GM23338 (cell line): ENCODE data around the gene MYOT. TPM values are rescaled to one million over a fixed set of nuclear protein-coding genes. Genes with fewer than 3 reads are reported as not detected.

Experiments
- ATAC-seq: fragments of 200-7000 bp; cut with Tn5 transposase; 3 replicates; pipeline ENCODE4 v1.9.1; 2020
- DNase-seq: peaks from one replicate; pipeline ENCODE4 v3.0.0-alpha.2; 2015; ENCODE audit warnings: low spot score
- H2AFZ ChIP-seq: fragments of 200-600 bp; sonication (generic); 2 replicates; pipeline ENCODE4 v1.8.0; 2016; ENCODE audit warnings: antibody characterized with exemption, mild to moderate bottlenecking, moderate library complexity
- H3F3A ChIP-seq: fragments of 200-600 bp; sonication (generic); replicated peaks from 2 replicates; pipeline ENCODE4 v1.8.0; 2017; ENCODE audit warnings: antibody characterized with exemption, mixed run types, low read depth
- H3K27ac ChIP-seq: fragments of 200-600 bp; sonication (generic); 2 replicates; pipeline ENCODE4 v1.6.1; 2016; ENCODE audit warnings: low read depth
- H3K27me3 ChIP-seq: fragments of 200-600 bp; sonication (generic); 2 replicates; pipeline ENCODE4 v1.8.0; 2016; ENCODE audit warnings: mild to moderate bottlenecking, mixed run types, moderate library complexity; ENCODE audit not compliant: insufficient read depth
- H3K36me3 ChIP-seq: fragments of 200-600 bp; sonication (generic); 2 replicates; pipeline ENCODE4 v1.8.0; 2016; ENCODE audit warnings: mild to moderate bottlenecking; ENCODE audit not compliant: insufficient read depth
- H3K4me1 ChIP-seq: fragments of 200-600 bp; sonication (generic); 2 replicates; pipeline ENCODE4 v1.8.0; 2016; ENCODE audit warnings: mild to moderate bottlenecking, moderate library complexity; ENCODE audit not compliant: insufficient read depth
- H3K4me2 ChIP-seq: fragments of 200-600 bp; sonication (generic); 2 replicates; pipeline ENCODE4 v1.7.1; 2017; ENCODE audit warnings: mixed run types
- H3K4me3 ChIP-seq: fragments of 200-600 bp; sonication (generic); 2 replicates; pipeline ENCODE4 v1.6.1; 2016; ENCODE audit warnings: mixed run types
- H3K79me2 ChIP-seq: fragments of 200-600 bp; sonication (generic); replicated peaks from 2 replicates; pipeline ENCODE4 v1.8.0; 2017; ENCODE audit warnings: mild to moderate bottlenecking; ENCODE audit not compliant: insufficient read depth
- H3K9me2 ChIP-seq: fragments of 200-600 bp; sonication (generic); 2 replicates; pipeline ENCODE4 v1.8.0; 2017; ENCODE audit not compliant: insufficient read depth
- H4K20me1 ChIP-seq: fragments of 200-600 bp; sonication (generic); replicated peaks from 2 replicates; pipeline ENCODE4 v1.8.0; 2017; ENCODE audit warnings: mild to moderate bottlenecking; ENCODE audit not compliant: insufficient read depth
- H3K27ac Mint-ChIP-seq: 2 replicates; pipeline ENCODE4 v1.8.0; 2020; ENCODE audit warnings: inconsistent platforms, mild to moderate bottlenecking, moderate library complexity, mixed read lengths
- H3K27me3 Mint-ChIP-seq: 3 replicates; pipeline ENCODE4 v1.8.0; 2022; ENCODE audit warnings: low read depth, mild to moderate bottlenecking, moderate library complexity, mixed read lengths, inconsistent platforms; ENCODE audit not compliant: insufficient read depth, poor library complexity
- H3K36me3 Mint-ChIP-seq: 3 replicates; pipeline ENCODE4 v1.8.0; 2021; ENCODE audit warnings: low read depth, mild to moderate bottlenecking, inconsistent platforms, moderate library complexity, mixed read lengths
- H3K4me1 Mint-ChIP-seq: 3 replicates; pipeline ENCODE4 v1.8.0; 2020; ENCODE audit warnings: mild to moderate bottlenecking, inconsistent platforms, mixed read lengths
- H3K4me3 Mint-ChIP-seq: 3 replicates; pipeline ENCODE4 v1.8.0; 2021; ENCODE audit warnings: moderate library complexity, mild to moderate bottlenecking, inconsistent platforms, mixed read lengths
- H3K9me3 Mint-ChIP-seq: 3 replicates; pipeline ENCODE4 v1.8.0; 2020; ENCODE audit warnings: moderate library complexity, mild to moderate bottlenecking, inconsistent platforms, mixed read lengths
- CREB1 ChIP-seq: fragments of 250-450 bp; sonication (Bioruptor Pico); IDR thresholded peaks from 2 replicates; pipeline ENCODE4 v1.5.0; 2020; ENCODE audit warnings: low read depth, mild to moderate bottlenecking, moderate library complexity
- EZH2 ChIP-seq: fragments of 200-600 bp; sonication (generic); IDR thresholded peaks from one replicate; pipeline ENCODE4 v1.8.0; 2017; ENCODE audit warnings: antibody characterized with exemption, mild to moderate bottlenecking, low read depth; ENCODE audit not compliant: unreplicated experiment
- NANOG ChIP-seq: IDR thresholded peaks from 2 replicates; pipeline ENCODE4 v1.6.1; 2016; ENCODE audit warnings: antibody characterized with exemption, borderline replicate concordance
- POLR2AphosphoS5 ChIP-seq: IDR thresholded peaks from 2 replicates; pipeline ENCODE4 v1.6.1; 2016; ENCODE audit warnings: antibody characterized with exemption, low read depth
- STAT1 ChIP-seq: IDR thresholded peaks from one replicate; pipeline ENCODE4 v1.6.1; 2016; ENCODE audit warnings: antibody characterized with exemption; ENCODE audit not compliant: unreplicated experiment
- polyA plus RNA-seq: library from polyadenylated mRNA; unstranded; fragments of >200 nt; fragmentation: Nextera tagmentation; extraction: Ambion mirVana; gene quantifications from 2 replicates; pipeline ENCODE4 v1.2.1, GENCODE V29; 2016
- total RNA-seq: library from RNA; depleted of rRNA; stranded (reverse); fragments of >200 nt; shearing (Covaris generic); gene quantifications from 2 replicates; pipeline ENCODE4 v1.2.3, GENCODE V29; 2014
- TF ChIP-seq, protein P1 (sequence below), 2 experiments: fragments of 200-600 bp in 1 of 2; sonication (generic) in 1 of 2; conservative IDR thresholded peaks; 2 replicates each; pipeline versions ENCODE4 v1.5.1 to v1.6.1; 2016 to 2017; ENCODE audit warnings: antibody characterized with exemption in 2 of 2, low read depth in 2 of 2, mild to moderate bottlenecking in 2 of 2, moderate library complexity in 1 of 2
- TF ChIP-seq, protein P2 (sequence below): IDR thresholded peaks from one replicate; pipeline ENCODE4 v1.6.1; 2018; ENCODE audit warnings: antibody characterized with exemption; ENCODE audit not compliant: unreplicated experiment

The MYOT gene
- total and polyA plus RNA-seq, 2 experiments from 2014 or later, result 0.58 TPM; not detected in 1

DNA sequence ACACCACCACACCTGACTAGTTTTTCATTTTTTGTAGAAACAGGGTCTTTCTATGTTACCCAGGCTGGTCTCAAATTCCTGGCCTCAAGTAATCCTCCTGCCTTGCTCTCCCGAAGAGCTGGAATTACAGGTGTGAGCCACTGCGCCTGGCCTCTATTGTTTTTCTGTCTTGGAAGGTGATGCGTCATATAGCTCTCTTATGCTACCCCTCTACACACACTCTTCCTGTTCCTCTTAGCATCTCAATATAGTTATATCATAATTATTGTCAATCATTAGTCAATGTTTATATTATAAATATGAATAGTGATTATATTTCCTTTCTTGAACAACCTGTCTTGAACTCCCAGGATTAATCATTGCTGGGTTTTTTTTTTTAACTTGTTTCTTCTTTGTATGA lies 28.9 kb downstream of the MYOT start (continued):
- TF ChIP-seq CREB1 (CRISPR knock-in tag) (no peak), POLR2AphosphoS5 (no peak)
- TF ChIP-seq, protein P1, sequence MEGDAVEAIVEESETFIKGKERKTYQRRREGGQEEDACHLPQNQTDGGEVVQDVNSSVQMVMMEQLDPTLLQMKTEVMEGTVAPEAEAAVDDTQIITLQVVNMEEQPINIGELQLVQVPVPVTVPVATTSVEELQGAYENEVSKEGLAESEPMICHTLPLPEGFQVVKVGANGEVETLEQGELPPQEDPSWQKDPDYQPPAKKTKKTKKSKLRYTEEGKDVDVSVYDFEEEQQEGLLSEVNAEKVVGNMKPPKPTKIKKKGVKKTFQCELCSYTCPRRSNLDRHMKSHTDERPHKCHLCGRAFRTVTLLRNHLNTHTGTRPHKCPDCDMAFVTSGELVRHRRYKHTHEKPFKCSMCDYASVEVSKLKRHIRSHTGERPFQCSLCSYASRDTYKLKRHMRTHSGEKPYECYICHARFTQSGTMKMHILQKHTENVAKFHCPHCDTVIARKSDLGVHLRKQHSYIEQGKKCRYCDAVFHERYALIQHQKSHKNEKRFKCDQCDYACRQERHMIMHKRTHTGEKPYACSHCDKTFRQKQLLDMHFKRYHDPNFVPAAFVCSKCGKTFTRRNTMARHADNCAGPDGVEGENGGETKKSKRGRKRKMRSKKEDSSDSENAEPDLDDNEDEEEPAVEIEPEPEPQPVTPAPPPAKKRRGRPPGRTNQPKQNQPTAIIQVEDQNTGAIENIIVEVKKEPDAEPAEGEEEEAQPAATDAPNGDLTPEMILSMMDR (conservative IDR thresholded peaks at IDR 0.05; ENCODE audit: low read depth in 2 of 2), result no peak

DNA sequence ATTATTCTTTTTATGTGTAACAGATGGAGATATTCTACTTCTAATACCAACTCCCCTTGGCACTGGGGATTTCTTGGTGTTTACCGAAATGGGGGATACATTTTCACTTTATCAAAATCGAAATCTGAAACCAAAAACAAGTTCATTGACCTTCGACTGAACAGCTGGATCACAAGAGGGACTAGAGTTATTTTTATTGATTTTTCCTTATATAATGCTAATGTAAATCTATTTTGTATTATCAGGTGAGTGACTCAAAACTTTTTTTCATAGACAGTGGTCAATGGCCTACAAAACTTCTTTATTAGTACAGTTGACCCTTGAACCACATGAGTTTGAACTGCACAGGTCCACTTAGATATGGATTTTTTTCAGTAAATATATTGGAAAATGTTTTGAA lies 31.8 kb downstream of the MYOT start:
- Histone ChIP-seq H3K4me2 (no peak overlapping the region), H3K79me2 (no peaks in the 10 kb centered on the region), H3K36me3 (no peaks in the 10 kb centered on the region), H3K27ac (no peak overlapping the region), H2AFZ (no peak overlapping the region), H3K4me1 (no peaks in the 10 kb centered on the region), H3K9me2 (no peaks in the 10 kb centered on the region), H3K4me3 (no peak overlapping the region), H3F3A (no peaks in the 10 kb centered on the region), H3K27me3 (no peaks in the 10 kb centered on the region), H4K20me1 (no peaks in the 10 kb centered on the region)
- DNase-seq, result no peak
- TF ChIP-seq, protein P2, sequence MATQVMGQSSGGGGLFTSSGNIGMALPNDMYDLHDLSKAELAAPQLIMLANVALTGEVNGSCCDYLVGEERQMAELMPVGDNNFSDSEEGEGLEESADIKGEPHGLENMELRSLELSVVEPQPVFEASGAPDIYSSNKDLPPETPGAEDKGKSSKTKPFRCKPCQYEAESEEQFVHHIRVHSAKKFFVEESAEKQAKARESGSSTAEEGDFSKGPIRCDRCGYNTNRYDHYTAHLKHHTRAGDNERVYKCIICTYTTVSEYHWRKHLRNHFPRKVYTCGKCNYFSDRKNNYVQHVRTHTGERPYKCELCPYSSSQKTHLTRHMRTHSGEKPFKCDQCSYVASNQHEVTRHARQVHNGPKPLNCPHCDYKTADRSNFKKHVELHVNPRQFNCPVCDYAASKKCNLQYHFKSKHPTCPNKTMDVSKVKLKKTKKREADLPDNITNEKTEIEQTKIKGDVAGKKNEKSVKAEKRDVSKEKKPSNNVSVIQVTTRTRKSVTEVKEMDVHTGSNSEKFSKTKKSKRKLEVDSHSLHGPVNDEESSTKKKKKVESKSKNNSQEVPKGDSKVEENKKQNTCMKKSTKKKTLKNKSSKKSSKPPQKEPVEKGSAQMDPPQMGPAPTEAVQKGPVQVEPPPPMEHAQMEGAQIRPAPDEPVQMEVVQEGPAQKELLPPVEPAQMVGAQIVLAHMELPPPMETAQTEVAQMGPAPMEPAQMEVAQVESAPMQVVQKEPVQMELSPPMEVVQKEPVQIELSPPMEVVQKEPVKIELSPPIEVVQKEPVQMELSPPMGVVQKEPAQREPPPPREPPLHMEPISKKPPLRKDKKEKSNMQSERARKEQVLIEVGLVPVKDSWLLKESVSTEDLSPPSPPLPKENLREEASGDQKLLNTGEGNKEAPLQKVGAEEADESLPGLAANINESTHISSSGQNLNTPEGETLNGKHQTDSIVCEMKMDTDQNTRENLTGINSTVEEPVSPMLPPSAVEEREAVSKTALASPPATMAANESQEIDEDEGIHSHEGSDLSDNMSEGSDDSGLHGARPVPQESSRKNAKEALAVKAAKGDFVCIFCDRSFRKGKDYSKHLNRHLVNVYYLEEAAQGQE, result no peak
- TF ChIP-seq STAT1, result no peak
- Mint-ChIP-seq H3K27ac (no peak overlapping the region), H3K27me3 (peaks cover 4% of the 10 kb centered on the region), H3K36me3 (no peaks in the 10 kb centered on the region), H3K4me1 (no peaks in the 10 kb centered on the region), H3K4me3 (no peak overlapping the region), H3K9me3 (no peaks in the 10 kb centered on the region)
- no peak for ATAC-seq

DNA sequence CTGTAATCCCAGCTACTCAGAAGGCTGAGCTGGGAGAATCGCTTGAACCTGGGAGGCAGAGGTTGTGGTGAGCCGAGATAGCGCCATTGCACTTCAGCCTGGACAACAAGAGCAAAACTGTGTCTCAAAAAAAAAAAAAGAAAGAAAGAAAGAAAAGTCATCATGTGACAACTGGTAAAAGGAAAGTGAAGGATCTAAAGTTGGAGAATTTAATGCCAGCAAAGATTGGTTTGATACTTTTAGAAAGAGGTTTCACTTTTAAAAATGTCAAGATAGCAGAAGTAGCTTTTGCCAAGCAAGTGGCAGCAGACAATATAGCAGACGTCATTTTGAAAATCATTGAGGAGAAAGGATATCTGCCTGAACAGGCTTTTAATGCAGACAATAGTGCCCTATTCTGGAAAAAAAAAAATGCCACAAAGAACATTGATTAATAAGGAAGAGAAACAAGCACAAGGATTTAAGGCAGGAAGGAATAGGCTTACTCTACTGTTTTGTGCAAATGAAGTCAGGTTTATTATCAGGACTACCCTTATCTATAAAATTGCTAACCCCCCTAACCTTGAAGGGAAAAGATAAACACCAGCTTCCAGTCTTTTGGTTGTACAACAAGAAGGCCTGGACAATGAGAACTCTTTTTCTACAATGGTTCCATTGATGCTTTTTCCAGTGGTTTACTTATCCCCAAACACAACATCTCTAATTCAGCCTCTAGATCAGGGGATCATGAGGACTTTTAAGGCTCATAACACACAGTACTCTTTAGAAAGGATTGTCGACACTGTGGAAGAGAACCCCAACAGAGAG lies 33.6 kb downstream of the MYOT start:
- no peak overlapping the region for H3K4me3 Mint-ChIP-seq
- no peaks in the 10 kb centered on the region for H3K36me3 Mint-ChIP-seq
- no peaks in the 10 kb centered on the region for H3K9me2 ChIP-seq
- H3K27me3 ChIP-seq, result no peaks in the 10 kb centered on the region
- H3K79me2 ChIP-seq, result no peaks in the 10 kb centered on the region
- no peaks in the 10 kb centered on the region for H4K20me1 ChIP-seq
- no peaks in the 10 kb centered on the region for H3K4me1 ChIP-seq
- H3K27ac Mint-ChIP-seq, result no peak overlapping the region
- H3K27me3 Mint-ChIP-seq, result peaks cover 4% of the 10 kb centered on the region
- H2AFZ ChIP-seq, result 0 out of 2 replicates have a peak overlapping the region, but pooled peaks have one; percentile 30
- no peak overlapping the region for H3K4me3 ChIP-seq
- peak overlapping the region; percentile 30; the same call in 1 of the 2 replicates for H3K27ac ChIP-seq
- no peaks in the 10 kb centered on the region for H3F3A ChIP-seq
- no peak overlapping the region for H3K4me2 ChIP-seq
- no peaks in the 10 kb centered on the region for H3K9me3 Mint-ChIP-seq
- no peaks in the 10 kb centered on the region for H3K4me1 Mint-ChIP-seq
- no peak for ATAC-seq
- no peaks in the 10 kb centered on the region for H3K36me3 ChIP-seq
- no peak for DNase-seq
- TF ChIP-seq NANOG (no peak), EZH2 (no peak)
- TF ChIP-seq, protein P1 (conservative IDR thresholded peaks at IDR 0.05; ENCODE audit: low read depth in 2 of 2), result no peak
